IPS-18c (cell line): ENCODE results near the gene CELF4.
A peak's percentile ranks its signal among the peaks of the same experiment; 100 is the strongest.

Source experiments
- H3K4me3 ChIP-seq: 2 replicates; pipeline ENCODE4 v1.7.0; 2013; ENCODE audit warnings: low read depth, mild to moderate bottlenecking, low read length, moderate library complexity; ENCODE audit not compliant: insufficient read depth
- H3K9me3 ChIP-seq: one replicate; pipeline ENCODE4 v1.6.1; 2013; ENCODE audit warnings: mild to moderate bottlenecking, low read length, moderate library complexity; ENCODE audit not compliant: control insufficient read depth, insufficient read depth

CELF4 gene

GRCh38 chr18:37578182-37578678 lies 12.6 kb upstream of the CELF4 start:
- Histone ChIP-seq H3K4me3 (no peak overlapping the region), H3K9me3 (no peaks in the 10 kb centered on the region)

GRCh38 chr18:37577051-37577611 lies 11.5 kb upstream of the CELF4 start:
- Histone ChIP-seq H3K9me3 (no peaks in the 10 kb centered on the region), H3K4me3 (no peak overlapping the region)

GRCh38 chr18:37575646-37576045 lies 10.0 kb upstream of the CELF4 start:
- Histone ChIP-seq H3K4me3 (no peak overlapping the region), H3K9me3 (no peaks in the 10 kb centered on the region)

- peaks cover 2% of the 10 kb centered on the region for H3K9me3 ChIP-seq
- H3K4me3 ChIP-seq, result no peak overlapping the region
These were observed 8.5 kb upstream of the CELF4 start for GRCh38 chr18:37574113-37574512.

DNA sequence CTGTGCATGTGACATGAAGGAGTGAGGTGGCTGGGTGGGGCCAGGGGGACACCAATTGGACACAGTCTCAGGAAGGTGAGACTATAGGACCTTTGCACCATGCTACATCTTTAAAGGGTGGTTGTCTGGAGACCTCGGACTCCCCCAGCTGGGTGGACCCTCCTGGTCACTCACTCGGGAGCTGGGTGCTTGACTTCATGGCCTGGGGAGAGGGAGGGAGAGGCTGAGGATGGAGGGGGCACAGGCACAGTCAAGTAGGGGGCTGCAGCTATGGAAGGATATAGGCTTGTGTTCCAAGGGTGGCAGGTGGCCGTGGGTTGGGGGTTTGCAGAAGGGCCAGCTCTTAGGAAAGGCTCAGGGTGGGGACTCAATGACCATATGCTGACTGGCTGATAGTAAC lies 7.1 kb upstream of the CELF4 start:
- no peak overlapping the region for H3K4me3 ChIP-seq
- H3K9me3 ChIP-seq, result peaks cover 2% of the 10 kb centered on the region

GRCh38 chr18:37571266-37571665 lies 5.7 kb upstream of the CELF4 start:
- Histone ChIP-seq H3K4me3 (no peak overlapping the region), H3K9me3 (peaks cover 2% of the 10 kb centered on the region)

DNA sequence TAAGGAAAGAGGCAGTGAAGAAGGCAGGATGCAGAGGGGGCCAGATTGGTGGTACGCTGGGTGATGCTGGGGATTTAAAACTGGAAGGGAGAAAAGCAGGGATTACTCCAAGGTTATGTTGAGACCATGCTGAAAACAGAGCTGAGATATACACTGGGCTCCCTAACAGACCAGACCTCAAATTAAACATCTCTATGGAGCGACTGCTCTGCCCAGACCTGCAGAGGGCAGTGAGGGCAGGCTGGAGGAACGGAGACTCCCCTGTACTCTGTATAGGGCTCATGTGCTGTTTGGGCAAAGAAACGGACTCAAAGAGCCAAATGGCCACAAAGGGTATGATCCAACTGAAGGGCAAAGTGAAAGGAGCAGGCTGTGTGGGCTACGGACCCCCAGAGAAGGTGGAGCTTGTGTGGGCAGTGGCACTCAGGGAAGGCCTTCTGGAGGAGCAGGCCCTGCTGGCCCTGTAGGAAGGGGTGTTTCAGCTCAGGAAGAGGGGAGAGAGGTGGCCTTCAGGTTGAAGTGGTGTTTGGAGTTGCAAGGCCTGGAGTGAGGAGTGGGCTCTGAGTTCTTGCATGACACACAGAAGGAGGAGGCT lies 4.8 kb upstream of the CELF4 start:
- peaks cover 2% of the 10 kb centered on the region for H3K9me3 ChIP-seq
- H3K4me3 ChIP-seq, result no peak overlapping the region

- no peak overlapping the region for H3K4me3 ChIP-seq
These were observed 3.1 kb upstream of the CELF4 start for GRCh38 chr18:37568671-37569070.

DNA sequence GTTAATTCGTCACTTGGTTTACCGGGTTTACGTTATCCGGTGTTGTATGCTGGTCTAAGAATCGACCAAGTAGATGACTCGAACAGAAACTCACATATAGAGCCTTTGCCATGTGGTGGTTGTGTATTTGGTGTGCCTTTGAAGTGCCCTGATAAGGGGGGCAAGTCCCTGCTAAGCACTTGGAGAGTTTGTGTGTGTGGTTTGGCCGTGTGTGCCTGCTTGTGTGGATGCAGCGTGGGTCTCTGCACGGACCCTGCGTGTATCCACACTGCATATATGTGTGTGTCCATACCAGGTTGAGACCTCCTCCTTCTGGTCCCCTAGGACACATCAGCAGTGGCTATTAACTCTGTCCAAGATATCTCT lies 2.4 kb upstream of the CELF4 start:
- Histone ChIP-seq H3K9me3 (peaks cover 2% of the 10 kb centered on the region), H3K4me3 (no peak overlapping the region)

More at GRCh38 chr18:37568671-37569070, 3.1 kb upstream of the CELF4 start:
- H3K9me3 ChIP-seq, result peaks cover 2% of the 10 kb centered on the region

GRCh38 chr18:37567061-37567993 lies 1.7 kb upstream of the CELF4 start:
- peaks cover 2% of the 10 kb centered on the region for H3K9me3 ChIP-seq
- H3K4me3 ChIP-seq, result peak overlapping the region; percentile 56

DNA sequence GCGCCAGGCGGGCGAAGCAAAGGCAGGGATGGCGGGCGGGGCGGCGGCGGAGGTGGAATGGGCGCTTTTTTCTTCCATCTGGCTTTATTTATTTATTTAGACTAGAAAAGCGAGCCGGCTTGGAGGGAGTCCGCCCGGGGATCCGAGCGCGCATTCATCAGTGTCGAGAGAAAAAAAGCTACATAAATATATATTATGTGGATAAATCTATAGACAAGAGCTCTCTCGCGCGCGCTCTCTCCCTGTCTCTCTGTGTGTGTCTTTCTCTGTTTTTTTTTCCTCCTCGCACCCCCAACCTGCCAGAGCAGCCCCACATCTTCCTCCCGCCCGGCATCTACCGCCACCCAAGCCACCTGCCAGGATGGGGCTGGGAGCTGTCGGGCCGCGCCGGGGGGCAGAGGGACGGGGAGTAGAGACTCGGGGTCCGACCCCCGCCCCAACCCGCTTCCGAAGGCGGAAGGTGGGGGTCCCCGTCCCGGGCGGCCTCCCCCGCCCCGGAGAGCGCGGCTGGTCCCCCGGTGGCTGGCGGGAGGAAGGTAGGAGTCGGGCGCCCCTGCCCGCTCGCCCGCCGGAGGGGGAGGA lies 972 bp upstream of the CELF4 start:
- H3K9me3 ChIP-seq, result peaks cover 2% of the 10 kb centered on the region
- peak overlapping the region; percentile 56 for H3K4me3 ChIP-seq

- H3K9me3 ChIP-seq, result peaks cover 2% of the 10 kb centered on the region
- peak overlapping the region; percentile 68; the same call in 1 of the 2 replicates for H3K4me3 ChIP-seq
These were observed 430 bp upstream of the CELF4 start for GRCh38 chr18:37565977-37566478.

GRCh38 chr18:37564711-37565100 lies 892 bp downstream of the CELF4 start:
- Histone ChIP-seq H3K4me3 (peak overlapping the region; percentile 68; the same call in 1 of the 2 replicates), H3K9me3 (no peaks in the 10 kb centered on the region)

DNA sequence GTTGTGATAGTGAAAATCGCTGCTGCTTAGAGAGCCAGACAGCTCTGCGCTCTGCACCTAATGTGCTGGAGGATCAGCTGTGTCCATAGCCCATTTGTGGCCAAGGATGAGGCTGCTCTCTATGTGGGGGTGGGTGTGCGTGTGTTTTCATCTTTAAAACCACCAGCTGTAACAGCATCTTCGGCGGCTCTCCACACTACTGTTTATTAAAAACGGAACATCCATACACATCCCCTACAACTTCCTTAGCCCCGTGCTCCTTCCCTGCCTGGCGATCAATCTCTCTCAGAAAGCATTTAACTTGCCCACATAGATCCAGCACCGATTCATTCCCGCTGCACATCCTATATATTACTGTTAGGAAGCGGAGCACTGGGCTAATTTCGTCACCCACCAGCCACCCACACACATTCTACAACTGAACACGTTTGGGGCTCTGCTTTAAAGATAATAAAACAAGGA lies 1.6 kb downstream of the CELF4 start:
- no peaks in the 10 kb centered on the region for H3K9me3 ChIP-seq
- no peak overlapping the region for H3K4me3 ChIP-seq

DNA sequence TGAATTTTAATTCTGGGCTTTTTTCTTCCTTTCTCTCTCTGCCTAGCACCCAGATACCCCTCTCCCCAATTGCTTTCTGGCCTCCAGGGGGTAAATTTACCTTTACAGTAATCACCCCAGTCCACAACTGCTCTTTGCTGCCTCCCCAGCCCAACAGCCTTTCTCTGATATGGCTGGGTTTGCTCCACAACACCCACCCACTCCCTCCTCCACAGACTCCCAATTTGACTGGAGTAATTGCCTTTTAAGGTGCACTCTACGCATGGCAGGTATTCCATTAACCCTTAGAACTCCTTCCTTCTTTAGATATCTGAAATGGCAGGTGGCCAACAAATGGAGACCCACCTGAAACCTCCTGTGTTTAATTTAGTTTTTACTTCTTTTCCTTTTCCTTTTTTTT lies 3.6 kb downstream of the CELF4 start:
- Histone ChIP-seq H3K9me3 (no peaks in the 10 kb centered on the region), H3K4me3 (no peak overlapping the region)

DNA sequence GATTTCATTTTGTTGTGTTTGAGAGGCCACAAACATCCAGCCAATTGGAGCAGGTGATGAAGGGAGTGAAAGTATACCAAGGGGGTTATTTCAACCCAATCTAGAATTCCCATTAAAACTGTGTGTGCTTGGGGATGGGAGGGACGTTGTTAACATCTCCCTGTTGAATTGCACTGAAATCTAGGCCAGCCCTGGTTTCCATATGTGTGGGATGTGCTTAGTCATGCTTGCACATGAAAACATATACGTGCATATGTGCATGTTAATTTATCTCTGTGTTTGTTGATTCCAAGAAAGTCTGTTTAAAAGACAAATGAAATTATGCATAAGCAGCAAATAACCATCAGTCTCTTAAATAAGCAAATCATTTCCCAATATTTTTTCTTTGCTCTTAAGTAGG lies 5.6 kb downstream of the CELF4 start:
- no peak overlapping the region for H3K4me3 ChIP-seq
- no peaks in the 10 kb centered on the region for H3K9me3 ChIP-seq

DNA sequence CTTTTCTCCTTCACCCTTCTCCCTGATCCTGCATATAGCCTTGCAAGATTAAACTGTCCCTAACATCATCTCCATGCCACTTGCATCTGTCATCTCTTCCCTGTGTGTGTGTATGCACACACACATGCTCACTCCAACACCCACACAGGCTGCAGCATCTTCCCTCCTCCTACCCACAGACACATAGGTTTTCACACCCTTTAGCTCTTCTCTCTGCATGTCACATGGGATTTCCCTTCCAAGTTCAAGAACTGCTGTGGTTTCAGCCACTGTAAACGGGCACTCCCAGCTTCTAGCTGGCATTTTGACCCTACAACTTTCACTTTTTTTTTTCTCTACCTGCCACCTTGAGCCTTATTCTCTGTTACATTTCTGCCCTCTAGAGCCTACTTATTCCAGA lies 6.4 kb downstream of the CELF4 start:
- Histone ChIP-seq H3K9me3 (no peaks in the 10 kb centered on the region), H3K4me3 (no peak overlapping the region)
